Fibroblast of skin of left biceps (primary cell): ENCODE measurements around the gene UBQLN4.

Source experiments
- DNase-seq, 2 experiments: peaks; one replicate each; pipeline ENCODE4 v3.0.0-alpha.2; 2013; ENCODE audit warnings: low read depth in 2 of 2

Gene UBQLN4

GRCh38 chr1:156019946-156020292 is 33.7 kb downstream of the UBQLN4 start:
- DNase-seq, result no peak

- DNase-seq, result no peak
Observed at GRCh38 chr1:156014829-156015228, 38.8 kb downstream of the UBQLN4 start.

GRCh38 chr1:156012051-156012817 is 41.4 kb downstream of the UBQLN4 start:
- no peak for DNase-seq

GRCh38 chr1:156009404-156009803 is 44.2 kb downstream of the UBQLN4 start:
- DNase-seq, result no peak

GRCh38 chr1:156006666-156007376 is 46.8 kb downstream of the UBQLN4 start:
- DNase-seq, result no peak

- DNase-seq, result no peak
Observed at GRCh38 chr1:156004843-156005584, 48.6 kb downstream of the UBQLN4 start.

- DNase-seq, result no peak
Observed at GRCh38 chr1:156003923-156004188, 49.7 kb downstream of the UBQLN4 start.

GRCh38 chr1:156002188-156002911 is 51.2 kb downstream of the UBQLN4 start:
- no peak for DNase-seq

- DNase-seq, result peak; percentile 59 to 62
Observed at GRCh38 chr1:156001662-156002171, 51.9 kb downstream of the UBQLN4 start.

- no peak for DNase-seq
Observed at GRCh38 chr1:156001021-156001661, 52.5 kb downstream of the UBQLN4 start.

- DNase-seq, result no peak
Observed at GRCh38 chr1:155999964-156000363, 53.6 kb downstream of the UBQLN4 start.

- no peak for DNase-seq
Observed at GRCh38 chr1:155996166-155996565, 57.4 kb downstream of the UBQLN4 start.

- DNase-seq, result no peak
Observed at GRCh38 chr1:155993595-155993994, 60.0 kb downstream of the UBQLN4 start.

GRCh38 chr1:155990005-155990739 is 63.4 kb downstream of the UBQLN4 start:
- no peak for DNase-seq

- no peak for DNase-seq
Observed at GRCh38 chr1:155989242-155990004, 64.2 kb downstream of the UBQLN4 start.
